Kasumi-1 (cell line): ENCODE measurements around the gene CYP27B1.

ENCODE experiments used
- DNase-seq, 2 experiments: peaks; one replicate each; lab custom pipeline; 2025; lab: John Stamatoyannopoulos, UW

CYP27B1 gene

DNA sequence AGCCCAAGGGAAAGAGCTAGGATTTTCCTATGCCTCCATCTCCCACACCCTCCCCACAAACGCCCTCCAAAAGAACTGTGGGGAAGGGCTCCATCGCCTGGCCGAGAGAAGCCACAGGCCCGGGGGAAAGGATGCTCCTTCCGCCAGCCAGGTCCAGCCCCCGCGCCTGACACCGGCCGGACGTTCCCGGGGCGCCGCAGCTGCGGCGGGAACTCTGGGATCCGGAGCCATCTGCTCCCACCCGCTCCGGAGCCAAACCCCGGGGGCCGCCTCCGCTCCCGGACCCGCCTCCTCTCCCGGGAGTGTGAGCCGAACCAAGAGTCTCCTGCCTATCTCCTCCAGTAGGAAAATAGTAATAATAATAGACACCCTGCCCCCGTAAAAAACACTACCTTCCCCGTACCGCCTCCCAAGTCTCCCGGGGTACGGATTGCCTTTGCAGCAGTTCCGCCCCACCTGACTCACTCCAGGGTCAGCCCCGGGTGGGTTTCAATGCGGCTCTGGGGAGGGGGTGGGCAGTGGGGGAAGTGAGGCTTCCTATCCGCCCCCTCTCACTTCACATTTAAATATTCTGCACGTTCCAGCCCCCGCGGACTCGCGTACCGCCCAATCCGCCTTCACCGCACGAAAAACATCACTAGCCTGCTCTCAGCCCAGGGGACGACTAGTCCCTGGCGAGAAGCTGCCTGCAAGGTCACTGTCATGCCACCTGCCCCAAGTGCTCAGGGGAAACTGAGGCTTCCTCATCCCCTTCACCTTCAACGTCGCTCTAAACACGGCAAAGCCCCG, 30.7 kb downstream of the CYP27B1 start:
- DNase-seq, result no peak

DNA sequence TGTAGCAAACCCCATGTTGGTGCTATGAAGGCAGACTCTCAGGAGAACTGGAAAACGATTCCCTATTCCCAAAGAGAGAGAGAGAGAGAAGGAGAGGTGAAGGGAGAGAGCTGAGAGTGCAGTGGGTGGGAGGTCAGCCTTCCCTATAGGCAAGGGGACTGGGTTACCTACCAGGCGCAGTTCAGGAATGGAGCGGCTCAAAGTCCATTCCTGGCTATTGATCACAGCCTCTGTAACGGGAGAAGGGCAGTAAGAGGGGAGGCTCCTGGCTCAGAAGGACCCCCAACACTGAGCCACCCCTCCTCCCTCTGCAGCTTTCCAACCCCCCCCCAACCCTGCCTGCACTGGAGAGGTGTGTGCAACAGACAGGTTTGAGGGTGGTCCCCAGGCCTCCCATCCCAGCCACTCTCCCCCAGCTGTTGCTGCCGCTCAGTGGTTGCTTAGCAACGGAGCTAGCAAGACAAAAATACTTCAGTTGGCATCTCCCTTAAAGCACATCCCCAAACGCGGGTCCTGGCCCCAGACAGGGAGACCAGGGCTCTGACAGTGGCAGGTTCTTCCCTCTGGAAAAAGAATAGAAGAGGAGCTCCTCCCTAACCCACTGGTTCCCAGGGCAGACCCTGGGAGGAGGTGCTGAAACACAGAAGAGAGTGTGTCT, 31.6 kb downstream of the CYP27B1 start:
- no peak for DNase-seq

DNA sequence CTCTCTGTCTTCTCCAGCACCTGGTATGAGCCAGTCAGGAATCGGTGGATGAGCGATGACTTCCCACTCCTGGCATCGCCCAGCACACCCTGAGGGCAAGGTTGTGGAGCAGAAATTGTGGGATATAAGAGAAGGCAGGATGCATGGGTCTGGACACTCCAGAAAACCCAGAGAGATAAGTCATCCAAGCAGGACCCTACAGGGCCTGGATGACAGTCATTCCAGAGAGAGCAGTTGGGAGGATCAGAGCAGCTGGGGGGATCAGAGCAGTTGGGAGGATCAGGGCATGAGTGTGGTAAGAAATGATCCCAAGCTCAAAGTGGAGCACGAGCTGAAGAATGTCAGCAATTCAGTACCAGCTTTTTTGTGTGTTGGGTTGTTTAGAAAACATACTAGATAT, 32.3 kb downstream of the CYP27B1 start:
- no peak for DNase-seq

DNA sequence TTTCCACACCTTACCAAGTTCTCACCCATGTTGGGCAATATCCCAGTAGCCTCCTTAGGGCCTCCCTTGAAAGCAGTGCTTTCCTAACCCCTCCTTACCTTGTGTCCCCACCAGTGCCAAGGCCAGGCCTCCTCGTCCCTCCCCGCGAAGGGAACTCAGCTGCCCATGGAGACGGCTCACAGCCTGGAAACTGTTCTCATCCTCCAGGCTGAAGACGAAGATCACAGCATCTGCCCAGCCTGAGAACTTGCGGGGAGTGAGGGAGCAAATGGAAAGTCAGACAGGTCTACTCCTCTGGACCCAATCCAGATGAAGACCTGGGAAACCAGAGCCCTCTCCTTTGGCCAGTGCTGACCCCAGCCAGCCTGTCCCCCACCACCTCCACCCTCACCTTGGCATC, 33.0 kb downstream of the CYP27B1 start:
- no peak for DNase-seq

- no peak for DNase-seq
Observed at GRCh38 chr12:57732726-57733593, 33.9 kb downstream of the CYP27B1 start.

GRCh38 chr12:57732270-57732669, 34.6 kb downstream of the CYP27B1 start:
- DNase-seq, result no peak

- no peak for DNase-seq
Observed at GRCh38 chr12:57731411-57732080, 35.3 kb downstream of the CYP27B1 start.

GRCh38 chr12:57730336-57731067, 36.4 kb downstream of the CYP27B1 start:
- DNase-seq, result no peak

DNA sequence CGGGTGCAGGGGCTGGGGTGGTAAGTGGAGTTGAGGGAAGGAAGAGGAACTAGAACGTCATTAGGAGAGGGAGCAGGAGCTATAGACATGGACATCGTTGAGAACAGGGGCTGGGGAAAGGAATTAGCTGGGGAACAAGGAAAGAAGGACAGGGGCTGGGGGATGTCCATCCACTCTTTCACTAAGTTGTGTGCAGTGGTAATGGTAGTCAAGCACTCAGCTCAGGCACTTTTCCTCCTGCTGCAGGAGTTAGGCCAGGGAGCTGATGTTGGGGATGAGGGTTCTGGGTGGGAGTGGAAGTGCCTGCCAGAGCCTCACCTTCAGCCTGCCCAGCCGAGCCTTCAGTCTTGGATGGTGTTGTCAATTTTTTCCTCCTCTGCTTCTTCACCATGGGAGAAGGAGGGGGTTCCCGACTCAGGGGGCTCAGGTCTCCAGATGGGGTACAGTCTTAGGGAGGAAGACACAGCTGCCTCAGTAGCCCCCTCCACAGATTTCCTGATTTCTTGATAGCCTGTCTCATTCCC, 37.5 kb downstream of the CYP27B1 start:
- DNase-seq, result no peak

DNA sequence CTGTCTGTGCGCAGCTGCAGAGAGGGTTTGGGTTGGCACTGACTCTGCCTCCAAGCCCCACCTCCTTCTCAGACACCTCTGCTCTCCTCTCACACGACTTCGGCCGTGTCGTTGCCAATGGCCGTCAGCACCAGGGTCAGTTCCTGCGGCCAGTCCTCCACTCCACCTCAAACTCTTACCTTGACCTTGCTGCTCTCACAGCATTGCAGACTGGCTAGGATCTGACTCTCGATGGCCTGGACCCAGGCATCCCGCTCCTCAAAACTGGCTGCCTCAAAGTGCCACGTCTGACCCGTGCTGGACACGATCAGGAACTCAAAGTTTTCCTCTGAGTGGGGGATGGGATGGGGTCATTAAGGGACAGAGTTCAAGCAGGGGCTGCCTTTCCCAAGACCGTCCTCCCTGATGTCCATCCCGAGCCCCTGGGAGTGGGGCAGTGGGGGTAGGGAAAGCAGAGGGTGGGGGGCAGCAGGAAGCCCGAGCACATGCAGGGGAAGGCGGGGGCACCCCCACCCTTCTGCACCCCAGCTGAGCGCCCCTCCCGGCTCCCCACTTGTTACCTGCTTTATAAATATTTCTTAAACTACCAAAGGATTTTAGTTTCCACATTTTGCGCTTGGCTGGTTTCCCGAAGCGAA, 39.0 kb downstream of the CYP27B1 start:
- DNase-seq, result no peak

DNA sequence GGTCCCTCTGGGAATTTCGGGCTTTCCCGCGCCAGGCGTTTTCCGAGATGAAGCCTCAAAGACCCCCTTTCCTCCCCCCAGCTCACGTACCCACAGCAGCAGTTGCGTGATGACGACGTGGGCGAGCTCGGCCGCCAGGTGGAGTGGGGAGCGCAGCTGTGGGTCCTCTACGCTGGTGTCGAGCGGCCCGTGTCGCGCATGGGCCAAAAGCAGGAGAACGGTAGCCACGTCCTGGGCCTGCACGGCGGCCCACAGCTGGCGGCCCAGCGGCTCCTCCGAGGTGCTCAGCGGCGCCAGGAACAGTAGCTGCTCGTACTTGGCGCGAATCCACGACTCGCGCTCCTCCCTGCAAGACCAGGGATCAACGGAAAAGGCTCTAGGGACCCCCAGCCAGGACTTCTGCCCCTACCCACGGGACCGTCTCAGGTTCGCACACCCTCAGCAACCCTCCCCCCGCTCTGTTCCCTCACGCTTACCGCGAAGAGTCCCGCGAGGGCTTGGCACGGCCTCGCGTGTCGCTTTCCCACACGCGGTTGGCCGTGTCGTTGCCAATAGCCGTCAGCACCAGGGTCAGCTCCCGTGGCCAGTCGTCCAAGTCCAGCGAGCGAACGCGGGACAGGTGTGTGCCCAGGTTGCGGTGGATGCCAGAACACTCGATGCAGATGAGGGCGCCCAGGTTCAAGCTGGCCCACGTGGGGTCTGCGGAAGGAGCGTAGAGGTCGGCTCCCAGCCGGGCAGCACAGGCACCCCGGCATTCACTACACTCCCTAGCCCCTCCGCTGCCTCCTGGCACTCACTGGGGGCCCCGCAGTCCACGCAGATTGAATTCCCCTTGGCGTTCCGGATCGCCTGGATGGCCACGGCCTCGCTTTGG, 39.8 kb downstream of the CYP27B1 start:
- DNase-seq, result no peak

DNA sequence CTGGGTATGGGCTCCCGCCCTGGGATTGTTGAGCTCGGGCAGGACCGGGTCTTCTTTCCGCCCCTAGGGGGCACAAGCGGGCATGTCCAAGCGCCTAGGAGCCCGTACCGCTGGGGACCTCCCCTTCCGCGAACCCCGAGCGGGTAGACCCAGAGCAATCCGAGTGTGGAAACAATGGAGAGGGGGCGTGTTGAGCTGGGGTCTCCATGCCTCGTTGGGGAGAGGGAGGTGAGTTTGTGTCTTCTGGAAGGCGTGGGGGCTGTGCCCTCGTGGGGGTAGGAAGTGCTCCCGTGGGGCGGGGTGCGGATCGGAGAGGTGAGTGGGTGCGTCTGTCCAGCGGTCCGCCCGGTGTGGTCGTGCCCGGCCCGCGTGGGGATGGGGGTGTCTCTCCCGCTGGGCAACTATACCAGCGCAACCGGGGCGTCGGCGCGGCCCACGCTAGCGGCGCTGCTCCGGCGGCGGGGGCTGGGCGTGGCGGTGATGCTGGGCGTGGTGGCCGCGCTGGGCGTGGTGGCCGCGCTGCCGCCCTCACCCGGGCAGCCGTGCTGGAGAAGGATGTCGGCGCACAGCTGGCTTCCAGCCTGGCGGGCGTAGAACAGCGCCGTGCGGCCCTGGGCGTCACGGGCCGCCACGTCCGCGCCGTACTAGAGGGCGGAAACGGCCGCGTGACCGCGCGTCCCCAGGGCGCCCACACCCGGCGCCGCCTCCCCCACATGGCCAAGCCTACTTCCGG, 40.6 kb downstream of the CYP27B1 start:
- no peak for DNase-seq

GRCh38 chr12:57725851-57726150, 41.1 kb downstream of the CYP27B1 start:
- no peak for DNase-seq

GRCh38 chr12:57724936-57725740, 41.7 kb downstream of the CYP27B1 start:
- DNase-seq, result no peak

DNA sequence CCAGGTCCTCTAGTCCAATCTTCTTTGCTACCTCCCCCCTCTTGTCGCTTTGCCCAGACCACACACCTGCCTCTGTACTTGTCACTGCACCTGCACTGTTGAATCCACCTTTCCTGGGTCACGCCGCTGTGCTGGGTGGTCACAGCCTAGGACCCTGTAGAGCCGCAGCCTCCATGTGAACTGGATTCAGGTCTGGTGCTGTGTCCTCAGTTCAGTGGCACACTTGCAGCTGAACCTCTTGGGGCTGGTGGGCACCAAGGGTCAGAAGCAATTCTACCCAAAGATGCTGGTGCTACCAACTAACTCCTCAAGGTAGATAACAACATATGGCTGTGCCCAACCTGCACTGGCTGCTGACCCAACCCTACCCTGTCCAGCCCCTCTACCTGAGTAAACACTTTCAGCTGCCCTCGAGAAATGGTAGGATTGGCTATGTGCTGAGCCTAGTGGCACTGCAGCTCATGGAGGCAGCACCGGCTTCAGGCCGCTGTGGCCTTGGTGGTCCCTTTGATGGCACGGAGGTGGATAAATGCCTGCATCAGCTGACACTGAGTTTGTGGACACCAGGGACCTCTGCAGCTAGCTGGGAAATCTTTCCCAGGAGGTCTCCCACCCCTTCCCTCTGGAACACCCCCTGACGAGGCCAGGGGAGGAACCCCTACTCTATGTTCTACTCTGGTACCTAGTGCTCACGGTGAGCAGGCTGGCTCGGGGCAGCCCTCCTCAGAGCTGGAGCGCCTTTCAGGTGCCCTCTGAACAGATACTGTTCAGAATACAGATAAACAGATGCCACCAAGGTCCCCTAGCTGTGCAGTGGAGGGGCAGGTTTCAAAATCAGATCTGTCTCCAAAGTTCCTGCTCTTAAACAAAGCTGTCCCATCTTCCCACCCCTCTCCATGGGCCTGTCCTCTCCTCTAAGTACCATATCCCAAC, 42.6 kb downstream of the CYP27B1 start:
- no peak for DNase-seq

- DNase-seq, result no peak
Observed at GRCh38 chr12:57723630-57723962, 43.3 kb downstream of the CYP27B1 start.
